Neuronal stem cell (in vitro differentiated cells): ENCODE data around the gene SYT1.

Source experiments
- DNase-seq: peaks from one replicate; pipeline ENCODE4 v3.0.0-alpha.2; 2013; ENCODE audit warnings: low spot score
- H2AFZ ChIP-seq: one replicate; pipeline ENCODE4 v1.6.1; 2013; ENCODE audit warnings: mild to moderate bottlenecking, low read length, inconsistent platforms
- H2AK5ac ChIP-seq: 2 replicates; pipeline ENCODE4 v1.6.1; 2013; ENCODE audit warnings: low read depth, mild to moderate bottlenecking, inconsistent platforms, low read length, moderate library complexity, mixed read lengths
- H2BK120ac ChIP-seq: 2 replicates; pipeline ENCODE4 v1.6.1; 2013; ENCODE audit warnings: low read depth, mild to moderate bottlenecking, inconsistent platforms, low read length, moderate library complexity, mixed read lengths
- H2BK12ac ChIP-seq: one replicate; pipeline ENCODE4 v1.6.1; 2013; ENCODE audit warnings: low read length, inconsistent platforms
- H2BK15ac ChIP-seq: 2 replicates; pipeline ENCODE4 v1.6.1; 2013; ENCODE audit warnings: mild to moderate bottlenecking, low read length, inconsistent platforms, mixed read lengths
- H2BK5ac ChIP-seq: one replicate; pipeline ENCODE4 v1.6.1; 2013; ENCODE audit warnings: inconsistent platforms, mild to moderate bottlenecking, low read length, moderate library complexity
- H3K14ac ChIP-seq: one replicate; pipeline ENCODE4 v1.6.1; 2013; ENCODE audit warnings: low read length, inconsistent platforms
- H3K18ac ChIP-seq: 2 replicates; pipeline ENCODE4 v1.6.1; 2013; ENCODE audit warnings: low read length, inconsistent platforms
- H3K23ac ChIP-seq: 2 replicates; pipeline ENCODE4 v1.6.1; 2013; ENCODE audit warnings: low read depth, mild to moderate bottlenecking, mixed read lengths, low read length, inconsistent platforms; ENCODE audit not compliant: poor library complexity
- H3K27ac ChIP-seq: replicated peaks from 3 replicates; pipeline ENCODE4 v1.5.1; 2013; ENCODE audit warnings: low read length, inconsistent platforms
- H3K27me3 ChIP-seq, 3 experiments: 2 replicates each; pipeline ENCODE4 v1.6.1; 2013; ENCODE audit warnings: low read length in 3 of 3, mild to moderate bottlenecking in 2 of 3, inconsistent platforms in 1 of 3, low read depth in 1 of 3, mixed read lengths in 1 of 3, moderate library complexity in 1 of 3; ENCODE audit not compliant: control insufficient read depth in 3 of 3, insufficient read depth in 3 of 3
- H3K36me3 ChIP-seq, 2 donors: replicated peaks in 1 of 2; 2 replicates each; pipeline ENCODE4 v1.6.1; 2013; ENCODE audit warnings: low read length in 2 of 2; ENCODE audit not compliant: control insufficient read depth in 2 of 2, insufficient read depth in 2 of 2
- H3K4ac ChIP-seq: 2 replicates; pipeline ENCODE4 v1.6.1; 2013; ENCODE audit warnings: inconsistent platforms, mild to moderate bottlenecking, low read length, moderate library complexity
- H3K4me1 ChIP-seq, 2 donors: 1 replicate in 1 of 2; 2 replicates in 1 of 2; pipeline ENCODE4 v1.6.1; 2013; ENCODE audit warnings: low read length in 2 of 2, low read depth in 1 of 2; ENCODE audit not compliant: control insufficient read depth in 2 of 2, insufficient read depth in 1 of 2
- H3K4me2 ChIP-seq: one replicate; pipeline ENCODE4 v1.6.1; 2013; ENCODE audit warnings: mild to moderate bottlenecking, low read length, inconsistent platforms; ENCODE audit not compliant: insufficient read depth, poor library complexity, severe bottlenecking
- H3K4me3 ChIP-seq, 2 donors: 2 replicates each; pipeline ENCODE4 v1.5.1; 2013; ENCODE audit warnings: low read length in 2 of 2, mild to moderate bottlenecking in 2 of 2, inconsistent platforms in 1 of 2, moderate library complexity in 1 of 2
- H3K79me1 ChIP-seq: one replicate; pipeline ENCODE4 v1.6.1; 2013; ENCODE audit warnings: low read depth, mild to moderate bottlenecking, inconsistent platforms, low read length, moderate library complexity
- H3K9ac ChIP-seq: one replicate; pipeline ENCODE4 v1.6.1; 2013; ENCODE audit warnings: mild to moderate bottlenecking, low read depth, low read length, inconsistent platforms; ENCODE audit not compliant: poor library complexity
- H3K9me3 ChIP-seq, 2 donors: replicated peaks in 1 of 2; 2 replicates each; pipeline versions ENCODE3 to v1.6.1; 2013; ENCODE audit warnings: low read length in 2 of 2, mild to moderate bottlenecking in 2 of 2, inconsistent platforms in 1 of 2, low read depth in 1 of 2, mixed read lengths in 1 of 2, moderate library complexity in 1 of 2; ENCODE audit not compliant: control insufficient read depth in 2 of 2, insufficient read depth in 1 of 2
- H4K8ac ChIP-seq: one replicate; pipeline ENCODE4 v1.6.1; 2013; ENCODE audit warnings: low read depth, mild to moderate bottlenecking, inconsistent platforms, low read length, moderate library complexity
- H4K91ac ChIP-seq: one replicate; pipeline ENCODE4 v1.6.1; 2013; ENCODE audit warnings: low read length, low read depth, mild to moderate bottlenecking, inconsistent platforms; ENCODE audit not compliant: poor library complexity
- WGBS, 2 donors: extraction: QIAGEN DNeasy Blood & Tissue Kit; methylation state at CpG; one replicate each; pipeline ENCODE4 v1.1.7; 2013; ENCODE audit warnings: missing lambda C conversion rate in 2 of 2, mixed read lengths in 1 of 2; ENCODE audit not compliant: insufficient read length in 2 of 2, insufficient replicate concordance in 1 of 2; ENCODE audit errors: extremely low coverage in 2 of 2; 5-methylcytosine and 5-hydroxymethylcytosine counted together

The SYT1 gene

GRCh38 chr12:79358716-79359300 is 494.2 kb downstream of the SYT1 start:
- Histone ChIP-seq H4K91ac (no peak overlapping the region), H3K27me3 (no peaks in the 10 kb centered on the region), H2BK120ac (no peak overlapping the region), H3K9ac (no peak overlapping the region), H3K4me1 (no peaks in the 10 kb centered on the region), H4K8ac (no peak overlapping the region), H3K23ac (no peak overlapping the region), H3K4ac (no peak overlapping the region), H3K4me3 (no peak overlapping the region), H3K14ac (no peak overlapping the region), H3K27ac (no peak overlapping the region), H3K79me1 (no peaks in the 10 kb centered on the region), H3K4me2 (no peak overlapping the region), H2AK5ac (no peak overlapping the region), H2BK5ac (no peak overlapping the region), H3K18ac (no peak overlapping the region), H2BK15ac (no peak overlapping the region), H3K9me3 (no peaks in the 10 kb centered on the region), H3K36me3 (peaks cover 5 to 8% of the 10 kb centered on the region in 2 donors), H2AFZ (no peak overlapping the region), H2BK12ac (no peak overlapping the region)
- WGBS, 2 donors: no CpG with 5 or more reads among the region's 5 CpGs
- no peak for DNase-seq

GRCh38 chr12:79360286-79360685 is 495.7 kb downstream of the SYT1 start:
- Histone ChIP-seq H3K4me1 (no peaks in the 10 kb centered on the region), H3K4ac (no peak overlapping the region), H3K23ac (no peak overlapping the region), H2BK15ac (no peak overlapping the region), H2BK12ac (no peak overlapping the region), H3K27ac (no peak overlapping the region), H4K91ac (no peak overlapping the region), H2AK5ac (no peak overlapping the region), H3K18ac (no peak overlapping the region), H3K14ac (no peak overlapping the region), H3K9me3 (no peaks in the 10 kb centered on the region), H3K9ac (no peak overlapping the region), H2BK5ac (no peak overlapping the region), H3K27me3 (no peaks in the 10 kb centered on the region), H3K36me3 (peaks cover 0 to 8% of the 10 kb centered on the region in 2 donors), H2AFZ (no peak overlapping the region), H3K4me3 (no peak overlapping the region), H3K79me1 (no peaks in the 10 kb centered on the region), H4K8ac (no peak overlapping the region), H2BK120ac (no peak overlapping the region), H3K4me2 (no peak overlapping the region)
- DNase-seq: no peak
- WGBS, 2 donors: no CpG with 5 or more reads among the region's 1 CpG

DNA sequence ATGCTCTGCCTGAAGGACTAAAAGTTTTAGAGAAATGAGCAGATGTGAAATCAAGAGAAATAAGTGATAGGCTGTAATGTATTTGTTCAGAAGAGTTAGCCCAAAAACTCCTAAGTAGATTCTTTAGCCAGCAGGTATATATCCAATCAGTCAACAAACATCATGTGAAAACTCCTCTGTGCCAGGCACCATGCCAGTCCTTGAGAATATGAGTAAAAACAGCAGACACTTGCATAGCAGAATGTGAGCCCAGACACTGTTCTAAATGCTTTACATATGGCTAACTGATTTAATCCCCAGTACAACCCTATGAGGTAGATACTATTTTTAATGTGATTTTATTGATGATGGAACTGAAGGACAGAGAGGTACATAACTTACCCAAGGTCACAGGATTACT is 496.4 kb downstream of the SYT1 start:
- Histone ChIP-seq H4K8ac (no peak overlapping the region), H3K9me3 (no peaks in the 10 kb centered on the region), H3K9ac (no peak overlapping the region), H2BK12ac (no peak overlapping the region), H3K27me3 (no peaks in the 10 kb centered on the region), H3K27ac (no peak overlapping the region), H2AFZ (no peak overlapping the region), H2BK15ac (no peak overlapping the region), H2AK5ac (no peak overlapping the region), H3K4me2 (no peak overlapping the region), H3K18ac (no peak overlapping the region), H3K14ac (no peak overlapping the region), H3K79me1 (no peaks in the 10 kb centered on the region), H4K91ac (no peak overlapping the region), H2BK120ac (no peak overlapping the region), H3K4ac (no peak overlapping the region), H3K4me3 (no peak overlapping the region), H3K36me3 (peaks cover 0 to 4% of the 10 kb centered on the region in 2 donors), H2BK5ac (no peak overlapping the region), H3K4me1 (no peaks in the 10 kb centered on the region), H3K23ac (no peak overlapping the region)
- DNase-seq: no peak

DNA sequence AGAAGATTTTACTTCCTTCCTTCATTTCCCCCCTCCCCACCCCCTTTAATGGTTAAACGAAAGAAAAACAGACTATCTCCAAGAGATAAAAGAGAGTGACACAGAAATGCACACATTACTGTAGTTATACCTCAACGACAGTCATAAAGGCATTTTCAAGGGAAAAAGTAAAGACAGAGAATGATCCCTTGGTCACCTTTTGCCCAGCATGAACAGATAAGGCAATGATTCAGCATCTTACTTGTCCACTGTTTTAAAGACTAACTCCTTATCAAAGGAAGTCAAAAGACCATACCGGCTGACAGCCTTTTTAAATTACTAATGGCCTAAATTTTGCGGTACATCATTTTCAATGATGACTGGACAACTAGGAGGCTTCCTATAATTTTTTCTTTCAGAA is 499.6 kb downstream of the SYT1 start:
- no peak overlapping the region for H2BK120ac ChIP-seq
- no peak overlapping the region for H2BK5ac ChIP-seq
- no peak overlapping the region for H2BK15ac ChIP-seq
- no CpG with 5 or more reads among the region's 4 CpGs for WGBS, 2 donors
- no peaks in the 10 kb centered on the region for H3K79me1 ChIP-seq
- no peak overlapping the region for H3K14ac ChIP-seq
- no peaks in the 10 kb centered on the region for H3K27me3 ChIP-seq
- no peak overlapping the region for H3K9ac ChIP-seq
- H2AK5ac ChIP-seq: no peak overlapping the region
- H3K36me3 ChIP-seq: no peaks in the 10 kb centered on the region
- no peak overlapping the region for H3K4me3 ChIP-seq
- H2AFZ ChIP-seq: no peak overlapping the region
- H3K27ac ChIP-seq: no peak overlapping the region
- no peaks in the 10 kb centered on the region for H3K9me3 ChIP-seq
- H3K4me1 ChIP-seq: no peaks in the 10 kb centered on the region
- H3K18ac ChIP-seq: no peak overlapping the region
- H3K4me2 ChIP-seq: no peak overlapping the region
- no peak overlapping the region for H3K4ac ChIP-seq
- no peak overlapping the region for H2BK12ac ChIP-seq
- no peak overlapping the region for H4K91ac ChIP-seq
- H4K8ac ChIP-seq: no peak overlapping the region
- DNase-seq: no peak
- no peak overlapping the region for H3K23ac ChIP-seq
